SK-N-SH treated with all-trans-retinoic acid at 6 μM for 48 hours (cell line): Measurements from ENCODE around the gene RERE.

ENCODE experiments used
- ATAC-seq: fragments of 200-7000 bp; cut with Tn5 transposase; 3 replicates; pipeline ENCODE4 v1.9.1; 2020; ENCODE audit warnings: mild to moderate bottlenecking, moderate library complexity
- BACH2 ChIP-seq: fragments of 250-450 bp; sonication (Bioruptor Pico); IDR thresholded peaks from 2 replicates; pipeline ENCODE4 v1.9.0; 2021; ENCODE audit warnings: mild to moderate bottlenecking, borderline replicate concordance
- CSDC2 ChIP-seq: fragments of 250-450 bp; sonication (Bioruptor Pico); IDR thresholded peaks from 2 replicates; pipeline ENCODE4 v1.5.0; 2020; ENCODE audit warnings: mild to moderate bottlenecking, moderate library complexity
- ESRRG ChIP-seq: fragments of 250-450 bp; sonication (Bioruptor Pico); IDR thresholded peaks from 2 replicates; pipeline ENCODE4 v1.6.1; 2021; ENCODE audit warnings: mild to moderate bottlenecking
- GLIS3 ChIP-seq: fragments of 250-450 bp; sonication (Bioruptor Pico); IDR thresholded peaks from 2 replicates; pipeline ENCODE4 v1.5.0; 2020; ENCODE audit warnings: mild to moderate bottlenecking, moderate library complexity
- ISL1 ChIP-seq: fragments of 250-450 bp; sonication (Bioruptor Pico); IDR thresholded peaks from 2 replicates; pipeline ENCODE4 v2.1.2; 2022; ENCODE audit warnings: mild to moderate bottlenecking, moderate library complexity
- OSR1 ChIP-seq: fragments of 250-450 bp; sonication (Bioruptor Pico); IDR thresholded peaks from 2 replicates; pipeline ENCODE4 v1.8.0; 2022; ENCODE audit warnings: moderate library complexity, mild to moderate bottlenecking, inconsistent platforms
- POU6F1 ChIP-seq: fragments of 250-450 bp; sonication (Bioruptor Pico); IDR thresholded peaks from 2 replicates; pipeline ENCODE4 v1.8.0; 2021; ENCODE audit warnings: low read depth, mild to moderate bottlenecking, moderate library complexity, borderline replicate concordance
- PPARA ChIP-seq: fragments of 250-450 bp; sonication (Bioruptor Pico); IDR thresholded peaks from 2 replicates; pipeline ENCODE4 v1.5.0; 2020; ENCODE audit warnings: mild to moderate bottlenecking, borderline replicate concordance
- RARB ChIP-seq: fragments of 250-450 bp; sonication (Bioruptor Pico); IDR thresholded peaks from 2 replicates; pipeline ENCODE4 v1.8.0; 2021; ENCODE audit warnings: mild to moderate bottlenecking, moderate library complexity
- SNAI2 ChIP-seq: fragments of 250-450 bp; sonication (Bioruptor Pico); IDR thresholded peaks from 2 replicates; pipeline ENCODE4 v1.5.0; 2020; ENCODE audit warnings: mild to moderate bottlenecking, moderate library complexity
- TCF4 ChIP-seq: fragments of 250-450 bp; sonication (Bioruptor Pico); IDR thresholded peaks from 2 replicates; pipeline ENCODE4 v1.8.0; 2021; ENCODE audit warnings: mild to moderate bottlenecking, moderate library complexity, borderline replicate concordance
- TOX ChIP-seq: fragments of 250-450 bp; sonication (Bioruptor Pico); IDR thresholded peaks from 2 replicates; pipeline ENCODE4 v1.8.0; 2021; ENCODE audit warnings: mild to moderate bottlenecking, moderate library complexity, borderline replicate concordance
- ZC3H10 ChIP-seq: fragments of 250-450 bp; sonication (Bioruptor Pico); IDR thresholded peaks from 2 replicates; pipeline ENCODE4 v1.5.1; 2021; ENCODE audit warnings: mild to moderate bottlenecking, moderate library complexity
- ZFP30 ChIP-seq: fragments of 450-650 bp; formaldehyde crosslinking; IDR thresholded peaks from 2 replicates; pipeline ENCODE4 v1.5.0; 2022; ENCODE audit warnings: mild to moderate bottlenecking, moderate library complexity
- ZNF565 ChIP-seq: fragments of 450-650 bp; formaldehyde crosslinking; conservative IDR thresholded peaks from 2 replicates; pipeline ENCODE4 v1.5.0; 2020; ENCODE audit warnings: low read depth, mild to moderate bottlenecking, moderate library complexity
- ZNF70 ChIP-seq: fragments of 450-650 bp; formaldehyde crosslinking; IDR thresholded peaks from 2 replicates; pipeline ENCODE4 v1.5.0; 2020; ENCODE audit warnings: mild to moderate bottlenecking, moderate library complexity
- ZNF8 ChIP-seq: fragments of 450-650 bp; formaldehyde crosslinking; IDR thresholded peaks from 2 replicates; pipeline ENCODE4 v1.5.0; 2020; ENCODE audit warnings: mild to moderate bottlenecking, moderate library complexity
- TF ChIP-seq, protein P1 (sequence below): fragments of 250-450 bp; sonication (Bioruptor Pico); IDR thresholded peaks from 2 replicates; pipeline ENCODE4 v1.5.1; 2020; ENCODE audit warnings: low read depth, mild to moderate bottlenecking, moderate library complexity
- TF ChIP-seq, protein P2 (sequence below): fragments of 250-450 bp; sonication (Bioruptor Pico); IDR thresholded peaks from 2 replicates; pipeline ENCODE4 v1.8.0; 2020; ENCODE audit warnings: mild to moderate bottlenecking, moderate library complexity, borderline replicate concordance
- TF ChIP-seq, protein P3 (sequence below): fragments of 250-450 bp; sonication (Bioruptor Pico); IDR thresholded peaks from 2 replicates; pipeline ENCODE4 v1.5.1; 2021; ENCODE audit warnings: mild to moderate bottlenecking, moderate library complexity
- TF ChIP-seq, protein P4 (sequence below): fragments of 250-450 bp; sonication (Bioruptor Pico); IDR thresholded peaks from 2 replicates; pipeline ENCODE4 v1.5.0; 2020; ENCODE audit warnings: mild to moderate bottlenecking, moderate library complexity

Gene RERE

GRCh38 chr1:8430476-8430875, 387.0 kb downstream of the RERE start:
- ATAC-seq = no peak
- no peak for TF ChIP-seq BACH2 (CRISPR knock-in tag)
- TF ChIP-seq ZC3H10 (CRISPR knock-in tag) = no peak
- no peak for TF ChIP-seq SNAI2 (CRISPR knock-in tag)
- no peak for TF ChIP-seq ZFP30 (CRISPR knock-in tag)
- no peak for TF ChIP-seq ZNF565 (CRISPR knock-in tag)
- no peak for TF ChIP-seq RARB
- TF ChIP-seq, protein P1, sequence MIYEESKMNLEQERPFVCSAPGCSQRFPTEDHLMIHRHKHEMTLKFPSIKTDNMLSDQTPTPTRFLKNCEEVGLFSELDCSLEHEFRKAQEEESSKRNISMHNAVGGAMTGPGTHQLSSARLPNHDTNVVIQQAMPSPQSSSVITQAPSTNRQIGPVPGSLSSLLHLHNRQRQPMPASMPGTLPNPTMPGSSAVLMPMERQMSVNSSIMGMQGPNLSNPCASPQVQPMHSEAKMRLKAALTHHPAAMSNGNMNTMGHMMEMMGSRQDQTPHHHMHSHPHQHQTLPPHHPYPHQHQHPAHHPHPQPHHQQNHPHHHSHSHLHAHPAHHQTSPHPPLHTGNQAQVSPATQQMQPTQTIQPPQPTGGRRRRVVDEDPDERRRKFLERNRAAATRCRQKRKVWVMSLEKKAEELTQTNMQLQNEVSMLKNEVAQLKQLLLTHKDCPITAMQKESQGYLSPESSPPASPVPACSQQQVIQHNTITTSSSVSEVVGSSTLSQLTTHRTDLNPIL (CRISPR knock-in tag) = no peak
- TF ChIP-seq GLIS3 = no peak
- TF ChIP-seq, protein P2, sequence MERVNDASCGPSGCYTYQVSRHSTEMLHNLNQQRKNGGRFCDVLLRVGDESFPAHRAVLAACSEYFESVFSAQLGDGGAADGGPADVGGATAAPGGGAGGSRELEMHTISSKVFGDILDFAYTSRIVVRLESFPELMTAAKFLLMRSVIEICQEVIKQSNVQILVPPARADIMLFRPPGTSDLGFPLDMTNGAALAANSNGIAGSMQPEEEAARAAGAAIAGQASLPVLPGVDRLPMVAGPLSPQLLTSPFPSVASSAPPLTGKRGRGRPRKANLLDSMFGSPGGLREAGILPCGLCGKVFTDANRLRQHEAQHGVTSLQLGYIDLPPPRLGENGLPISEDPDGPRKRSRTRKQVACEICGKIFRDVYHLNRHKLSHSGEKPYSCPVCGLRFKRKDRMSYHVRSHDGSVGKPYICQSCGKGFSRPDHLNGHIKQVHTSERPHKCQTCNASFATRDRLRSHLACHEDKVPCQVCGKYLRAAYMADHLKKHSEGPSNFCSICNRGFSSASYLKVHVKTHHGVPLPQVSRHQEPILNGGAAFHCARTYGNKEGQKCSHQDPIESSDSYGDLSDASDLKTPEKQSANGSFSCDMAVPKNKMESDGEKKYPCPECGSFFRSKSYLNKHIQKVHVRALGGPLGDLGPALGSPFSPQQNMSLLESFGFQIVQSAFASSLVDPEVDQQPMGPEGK = no peak
- TF ChIP-seq ZNF70 (CRISPR knock-in tag) = no peak
- no peak for TF ChIP-seq ZNF8 (CRISPR knock-in tag)
- TF ChIP-seq, protein P3, sequence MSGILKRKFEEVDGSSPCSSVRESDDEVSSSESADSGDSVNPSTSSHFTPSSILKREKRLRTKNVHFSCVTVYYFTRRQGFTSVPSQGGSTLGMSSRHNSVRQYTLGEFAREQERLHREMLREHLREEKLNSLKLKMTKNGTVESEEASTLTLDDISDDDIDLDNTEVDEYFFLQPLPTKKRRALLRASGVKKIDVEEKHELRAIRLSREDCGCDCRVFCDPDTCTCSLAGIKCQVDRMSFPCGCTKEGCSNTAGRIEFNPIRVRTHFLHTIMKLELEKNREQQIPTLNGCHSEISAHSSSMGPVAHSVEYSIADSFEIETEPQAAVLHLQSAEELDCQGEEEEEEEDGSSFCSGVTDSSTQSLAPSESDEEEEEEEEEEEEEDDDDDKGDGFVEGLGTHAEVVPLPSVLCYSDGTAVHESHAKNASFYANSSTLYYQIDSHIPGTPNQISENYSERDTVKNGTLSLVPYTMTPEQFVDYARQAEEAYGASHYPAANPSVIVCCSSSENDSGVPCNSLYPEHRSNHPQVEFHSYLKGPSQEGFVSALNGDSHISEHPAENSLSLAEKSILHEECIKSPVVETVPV (CRISPR knock-in tag) = no peak
- no peak for TF ChIP-seq TOX (CRISPR knock-in tag)
- no peak for TF ChIP-seq TCF4 (CRISPR knock-in tag)
- no peak for TF ChIP-seq PPARA (CRISPR knock-in tag)
- no peak for TF ChIP-seq POU6F1 (CRISPR knock-in tag)
- no peak for TF ChIP-seq CSDC2
- TF ChIP-seq, all 23 proteins: peak for 0

DNA sequence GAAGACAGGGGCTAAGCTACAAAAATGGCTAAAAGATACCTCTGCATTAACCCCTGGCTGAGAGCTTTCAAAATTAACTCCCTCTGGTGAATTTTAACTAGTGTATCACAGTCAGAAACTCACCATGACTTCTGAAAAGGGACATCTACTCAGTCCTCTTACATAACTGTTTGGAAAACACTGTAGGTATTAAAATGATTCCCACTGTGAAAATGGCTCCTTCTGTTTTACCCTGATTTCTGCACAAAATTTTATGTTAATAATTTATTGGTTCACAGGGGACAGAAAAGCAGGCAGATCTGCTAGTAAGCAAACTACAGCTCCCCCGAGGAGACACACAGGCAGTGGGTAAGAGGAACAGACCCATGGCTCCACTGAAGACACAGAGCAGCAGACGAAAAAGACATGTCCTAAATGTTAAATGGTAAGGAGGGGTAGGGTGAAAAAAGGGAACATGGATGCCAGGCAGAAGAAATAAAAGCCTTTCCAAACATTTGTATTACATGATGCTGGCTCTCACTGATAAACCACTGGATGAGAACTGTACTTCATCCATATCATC, 387.8 kb downstream of the RERE start:
- no peak for TF ChIP-seq RARB
- no peak for TF ChIP-seq ZNF8 (CRISPR knock-in tag)
- TF ChIP-seq, protein P1 (CRISPR knock-in tag) = no peak
- TF ChIP-seq ESRRG (CRISPR knock-in tag) = no peak
- TF ChIP-seq OSR1 (CRISPR knock-in tag) = no peak
- TF ChIP-seq, protein P4, sequence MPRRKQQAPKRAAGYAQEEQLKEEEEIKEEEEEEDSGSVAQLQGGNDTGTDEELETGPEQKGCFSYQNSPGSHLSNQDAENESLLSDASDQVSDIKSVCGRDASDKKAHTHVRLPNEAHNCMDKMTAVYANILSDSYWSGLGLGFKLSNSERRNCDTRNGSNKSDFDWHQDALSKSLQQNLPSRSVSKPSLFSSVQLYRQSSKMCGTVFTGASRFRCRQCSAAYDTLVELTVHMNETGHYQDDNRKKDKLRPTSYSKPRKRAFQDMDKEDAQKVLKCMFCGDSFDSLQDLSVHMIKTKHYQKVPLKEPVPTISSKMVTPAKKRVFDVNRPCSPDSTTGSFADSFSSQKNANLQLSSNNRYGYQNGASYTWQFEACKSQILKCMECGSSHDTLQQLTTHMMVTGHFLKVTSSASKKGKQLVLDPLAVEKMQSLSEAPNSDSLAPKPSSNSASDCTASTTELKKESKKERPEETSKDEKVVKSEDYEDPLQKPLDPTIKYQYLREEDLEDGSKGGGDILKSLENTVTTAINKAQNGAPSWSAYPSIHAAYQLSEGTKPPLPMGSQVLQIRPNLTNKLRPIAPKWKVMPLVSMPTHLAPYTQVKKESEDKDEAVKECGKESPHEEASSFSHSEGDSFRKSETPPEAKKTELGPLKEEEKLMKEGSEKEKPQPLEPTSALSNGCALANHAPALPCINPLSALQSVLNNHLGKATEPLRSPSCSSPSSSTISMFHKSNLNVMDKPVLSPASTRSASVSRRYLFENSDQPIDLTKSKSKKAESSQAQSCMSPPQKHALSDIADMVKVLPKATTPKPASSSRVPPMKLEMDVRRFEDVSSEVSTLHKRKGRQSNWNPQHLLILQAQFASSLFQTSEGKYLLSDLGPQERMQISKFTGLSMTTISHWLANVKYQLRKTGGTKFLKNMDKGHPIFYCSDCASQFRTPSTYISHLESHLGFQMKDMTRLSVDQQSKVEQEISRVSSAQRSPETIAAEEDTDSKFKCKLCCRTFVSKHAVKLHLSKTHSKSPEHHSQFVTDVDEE (CRISPR knock-in tag) = no peak
- no peak for TF ChIP-seq POU6F1 (CRISPR knock-in tag)
- TF ChIP-seq PPARA (CRISPR knock-in tag) = no peak
- TF ChIP-seq GLIS3 = no peak
- TF ChIP-seq CSDC2 = no peak
- no peak for TF ChIP-seq TCF4 (CRISPR knock-in tag)
- no peak for TF ChIP-seq ISL1 (CRISPR knock-in tag)
- TF ChIP-seq ZNF565 (CRISPR knock-in tag) = no peak
- TF ChIP-seq, all 23 proteins: peak for 0

More for the DNA sequence above, 387.8 kb downstream of the RERE start:
- ATAC-seq = no peak
